CD8-positive, alpha-beta memory T cell (primary cell): ENCODE measurements around the gene CENATAC. TPM values are rescaled to one million over a fixed set of nuclear protein-coding genes. Genes with fewer than 3 reads are reported as not detected.

Experiments
- CTCF ChIA-PET: fragments of 350-600 bp; sonication (Branson Sonifier 250); formaldehyde crosslinking; loops from one replicate; lab custom pipeline; 2021; ENCODE audit warnings: antibody characterized with exemption; lab: Charles Lee
- POLR2A ChIA-PET: fragments of 350-600 bp; sonication (Branson Sonifier 250); formaldehyde crosslinking; loops from one replicate; lab custom pipeline; 2021; ENCODE audit warnings: antibody characterized with exemption; lab: Charles Lee
- DNase-seq, 5 donors: peaks; one replicate each; pipeline versions ENCODE4 v3.0.0 to v3.0.0-alpha.2; 2020 to 2022; ENCODE audit warnings: mixed read lengths in 1 of 5
- H3K27ac ChIP-seq: one replicate; pipeline ENCODE4 v1.7.0; 2013; ENCODE audit warnings: low read depth, mild to moderate bottlenecking, low read length, moderate library complexity
- H3K27me3 ChIP-seq: 2 replicates; pipeline ENCODE4 v1.7.0; 2013; ENCODE audit warnings: low read length, mild to moderate bottlenecking; ENCODE audit not compliant: insufficient read depth, poor library complexity, severe bottlenecking
- H3K36me3 ChIP-seq: 2 replicates; pipeline ENCODE4 v1.7.0; 2013; ENCODE audit warnings: mild to moderate bottlenecking, low read length, moderate library complexity; ENCODE audit not compliant: insufficient read depth
- H3K4me1 ChIP-seq: 2 replicates; pipeline ENCODE4 v1.7.0; 2013; ENCODE audit warnings: mild to moderate bottlenecking, low read length, moderate library complexity; ENCODE audit not compliant: insufficient read depth
- H3K4me3 ChIP-seq: 2 replicates; pipeline ENCODE4 v1.7.0; 2013; ENCODE audit warnings: mild to moderate bottlenecking, low read length
- H3K9me3 ChIP-seq: 2 replicates; pipeline ENCODE4 v1.7.0; 2013; ENCODE audit warnings: mild to moderate bottlenecking, low read length
- H3K27ac Mint-ChIP-seq, 8 donors: one replicate each; pipeline ENCODE4 v1.8.0; 2020 to 2021; ENCODE audit warnings: mixed read lengths in 8 of 8, mild to moderate bottlenecking in 6 of 8, inconsistent platforms in 3 of 8, moderate library complexity in 3 of 8
- H3K27me3 Mint-ChIP-seq, 2 donors: one replicate each; pipeline ENCODE4 v1.8.0; 2020 to 2021; ENCODE audit warnings: mixed read lengths in 2 of 2, mild to moderate bottlenecking in 1 of 2, moderate library complexity in 1 of 2
- H3K36me3 Mint-ChIP-seq, 3 donors: one replicate each; pipeline ENCODE4 v1.8.0; 2020 to 2021; ENCODE audit warnings: mixed read lengths in 3 of 3, inconsistent platforms in 1 of 3, mild to moderate bottlenecking in 1 of 3
- H3K4me1 Mint-ChIP-seq, 3 donors: one replicate each; pipeline ENCODE4 v1.8.0; 2020 to 2021; ENCODE audit warnings: mixed read lengths in 3 of 3, inconsistent platforms in 1 of 3, mild to moderate bottlenecking in 1 of 3
- H3K4me3 Mint-ChIP-seq, 7 donors: one replicate each; pipeline ENCODE4 v1.8.0; 2020 to 2021; ENCODE audit warnings: mixed read lengths in 7 of 7, mild to moderate bottlenecking in 6 of 7, moderate library complexity in 4 of 7, inconsistent platforms in 2 of 7
- H3K9me3 Mint-ChIP-seq, 5 donors: one replicate each; pipeline ENCODE4 v1.8.0; 2020 to 2022; ENCODE audit warnings: mixed read lengths in 5 of 5, mild to moderate bottlenecking in 3 of 5, moderate library complexity in 2 of 5, inconsistent platforms in 1 of 5
- polyA plus RNA-seq: library from polyadenylated mRNA; unstranded; fragments of 300-500 nt; fragmentation: Illumina TruSeq; gene quantifications from one replicate; pipeline ENCODE4 v1.2.3, GENCODE V29; 2021
- total RNA-seq, 2 experiments: library from RNA; stranded (reverse); gene quantifications; one replicate each; pipeline ENCODE4 v1.2.3, GENCODE V29; 2021

The CENATAC gene
- total and polyA plus RNA-seq, 3 experiments from 2014 or later, result 10.1 to 34.6 (median 29.1) TPM

DNA sequence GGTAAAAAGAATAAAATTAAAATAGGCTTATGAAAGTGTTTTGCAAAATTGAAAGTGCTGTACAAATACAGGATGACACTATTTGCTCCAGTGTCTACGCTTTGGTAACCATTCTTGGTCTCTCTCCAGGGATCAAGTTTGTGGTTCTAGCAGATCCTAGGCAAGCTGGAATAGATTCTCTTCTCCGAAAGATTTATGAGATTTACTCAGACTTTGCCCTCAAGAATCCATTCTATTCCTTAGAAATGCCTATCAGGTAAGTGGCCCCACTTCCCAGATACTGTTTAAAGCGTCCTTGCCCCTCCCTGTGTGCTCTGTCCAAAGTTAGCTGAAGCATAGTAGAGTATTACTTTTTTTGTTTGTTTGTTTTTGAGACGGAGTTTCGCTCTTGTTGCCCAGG lies 23.7 kb downstream of the CENATAC start:
- H3K4me3 Mint-ChIP-seq, result peak overlapping the region in 5 of 7 donors; percentile 20 to 79 (median 50)
- Histone ChIP-seq H3K36me3 (peaks cover 31% of the 10 kb centered on the region), H3K4me3 (no peak overlapping the region), H3K9me3 (no peaks in the 10 kb centered on the region), H3K27ac (no peak overlapping the region), H3K4me1 (peaks cover 44% of the 10 kb centered on the region), H3K27me3 (no peaks in the 10 kb centered on the region)
- H3K27me3 Mint-ChIP-seq, result peaks cover 0 to 2% of the 10 kb centered on the region in 2 donors
- no peaks in the 10 kb centered on the region for H3K9me3 Mint-ChIP-seq
- ChIA-PET CTCF (interaction anchor here (1.4 kb wide), 1 partner anchor 9 kb away, joined by 4 read pairs; the partner anchor contains the start of gene SLC37A4), POLR2A (no interaction called here)
- peaks cover 5 to 84% (median 13%) of the 10 kb centered on the region in 3 donors for H3K36me3 Mint-ChIP-seq
- H3K27ac Mint-ChIP-seq, result peak overlapping the region in 7 of 8 donors; percentile 23 to 88 (median 59)
- no peak for DNase-seq
- H3K4me1 Mint-ChIP-seq, result peaks cover 41 to 68% (median 60%) of the 10 kb centered on the region in 3 donors

- no peaks in the 10 kb centered on the region for H3K27me3 ChIP-seq
These were observed 25.8 kb downstream of the CENATAC start for GRCh38 chr11:119023741-119024140.

GRCh38 chr11:119024430-119025098 lies 26.6 kb downstream of the CENATAC start:
- POLR2A ChIA-PET, result no interaction called here
- Histone ChIP-seq H3K27me3 (no peaks in the 10 kb centered on the region), H3K9me3 (no peaks in the 10 kb centered on the region), H3K27ac (no peak overlapping the region), H3K36me3 (peaks cover 30% of the 10 kb centered on the region), H3K4me1 (peaks cover 40% of the 10 kb centered on the region), H3K4me3 (no peak overlapping the region)
- no peaks in the 10 kb centered on the region for H3K9me3 Mint-ChIP-seq
- H3K27me3 Mint-ChIP-seq, result no peaks in the 10 kb centered on the region
- H3K4me1 Mint-ChIP-seq, result peaks cover 40 to 57% (median 48%) of the 10 kb centered on the region in 3 donors
- peaks cover 5 to 66% (median 13%) of the 10 kb centered on the region in 3 donors for H3K36me3 Mint-ChIP-seq
- no peak for DNase-seq
- H3K27ac Mint-ChIP-seq, result peak overlapping the region in 7 of 8 donors; percentile 22 to 85 (median 70)
- CTCF ChIA-PET, result no interaction called here
- peak overlapping the region in 1 of 7 donors; percentile 31 for H3K4me3 Mint-ChIP-seq

More at GRCh38 chr11:119023741-119024140, 25.8 kb downstream of the CENATAC start:
- Histone ChIP-seq H3K36me3 (peaks cover 30% of the 10 kb centered on the region), H3K4me3 (no peak overlapping the region), H3K27ac (no peak overlapping the region), H3K4me1 (peaks cover 34% of the 10 kb centered on the region), H3K9me3 (no peaks in the 10 kb centered on the region)
- Mint-ChIP-seq H3K27ac (peak overlapping the region; percentile 1 to 94 (median 32)), H3K9me3 (no peaks in the 10 kb centered on the region), H3K4me3 (peak overlapping the region in 1 of 7 donors; percentile 31), H3K27me3 (no peaks in the 10 kb centered on the region), H3K4me1 (peaks cover 34 to 54% (median 48%) of the 10 kb centered on the region in 3 donors), H3K36me3 (peaks cover 5 to 70% (median 13%) of the 10 kb centered on the region in 3 donors)
- POLR2A ChIA-PET, result no interaction called here
- CTCF ChIA-PET, result interaction anchor here (1.2 kb wide), 2 partner anchors 44 to 182 kb away, joined by 3 to 5 read pairs; partner anchors contain the start of genes CBL and VPS11
- DNase-seq, result no peak

DNA sequence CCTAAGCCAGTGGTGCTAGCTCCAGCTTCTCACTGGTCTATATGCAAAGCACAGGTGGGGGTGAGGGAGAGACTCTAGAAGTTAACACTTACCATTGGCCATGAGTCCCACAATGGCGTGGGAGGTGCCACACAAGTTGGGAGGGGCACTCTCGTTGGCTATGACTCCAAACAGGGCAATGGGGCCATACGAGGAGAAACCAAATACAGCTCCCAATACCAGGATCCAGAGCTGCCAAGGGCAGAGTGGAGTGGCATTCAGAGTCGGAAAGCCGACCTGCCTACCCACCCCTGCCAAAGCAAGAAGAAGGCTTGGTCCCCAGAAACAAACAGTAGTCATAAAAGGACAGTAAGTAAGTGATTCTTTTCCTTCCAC lies 27.1 kb downstream of the CENATAC start:
- Mint-ChIP-seq H3K9me3 (no peaks in the 10 kb centered on the region), H3K27me3 (no peaks in the 10 kb centered on the region), H3K4me3 (no peak overlapping the region), H3K4me1 (peaks cover 40 to 57% (median 47%) of the 10 kb centered on the region in 3 donors), H3K27ac (peak overlapping the region in 7 of 8 donors; percentile 45 to 93 (median 70)), H3K36me3 (peaks cover 5 to 61% (median 11%) of the 10 kb centered on the region in 3 donors)
- CTCF ChIA-PET, result no interaction called here
- Histone ChIP-seq H3K9me3 (no peaks in the 10 kb centered on the region), H3K4me3 (no peak overlapping the region), H3K27me3 (no peaks in the 10 kb centered on the region), H3K36me3 (peaks cover 30% of the 10 kb centered on the region), H3K27ac (no peak overlapping the region), H3K4me1 (peaks cover 39% of the 10 kb centered on the region)
- POLR2A ChIA-PET, result no interaction called here
- no peak for DNase-seq

DNA sequence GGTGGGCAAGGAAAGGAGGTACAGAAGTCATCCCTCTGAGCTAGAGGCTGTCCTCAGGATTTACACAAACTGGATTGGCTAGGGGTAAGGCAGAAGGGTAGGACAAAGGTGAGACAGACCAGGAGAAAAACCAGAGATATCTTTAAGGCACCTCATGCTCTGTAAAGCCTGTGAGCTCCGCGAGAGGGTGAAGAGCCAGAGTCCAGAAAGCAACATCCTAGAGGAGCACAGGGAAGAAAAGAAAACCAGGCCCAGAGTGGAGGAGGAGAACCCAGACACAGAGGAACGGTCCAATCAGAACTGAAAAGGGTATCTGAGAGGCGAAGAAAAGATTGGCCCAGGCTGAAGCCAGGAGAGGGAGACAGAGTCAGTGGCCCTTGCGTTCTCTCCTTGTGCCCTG lies 27.6 kb downstream of the CENATAC start:
- Mint-ChIP-seq H3K4me3 (peak overlapping the region in 1 of 7 donors; percentile 18), H3K36me3 (peaks cover 5 to 57% (median 10%) of the 10 kb centered on the region in 3 donors), H3K4me1 (peaks cover 36 to 53% (median 43%) of the 10 kb centered on the region in 3 donors), H3K9me3 (no peaks in the 10 kb centered on the region), H3K27me3 (no peaks in the 10 kb centered on the region), H3K27ac (peak overlapping the region in 7 of 8 donors; percentile 45 to 93 (median 75))
- POLR2A ChIA-PET, result no interaction called here
- H3K4me1 ChIP-seq, result peaks cover 36% of the 10 kb centered on the region
- H3K36me3 ChIP-seq, result peaks cover 30% of the 10 kb centered on the region
- H3K27ac ChIP-seq, result no peak overlapping the region
- DNase-seq, result no peak
- no peaks in the 10 kb centered on the region for H3K9me3 ChIP-seq
- no peak overlapping the region for H3K4me3 ChIP-seq
- no peaks in the 10 kb centered on the region for H3K27me3 ChIP-seq
- CTCF ChIA-PET, result no interaction called here

GRCh38 chr11:119025978-119026766 lies 28.2 kb downstream of the CENATAC start:
- Mint-ChIP-seq H3K4me3 (peak overlapping the region in 1 of 7 donors; percentile 18), H3K36me3 (peaks cover 5 to 55% (median 10%) of the 10 kb centered on the region in 3 donors), H3K4me1 (peaks cover 35 to 54% (median 41%) of the 10 kb centered on the region in 3 donors), H3K27ac (peak overlapping the region in 2 of 8 donors; percentile 54 to 66), H3K27me3 (no peaks in the 10 kb centered on the region), H3K9me3 (no peaks in the 10 kb centered on the region)
- H3K9me3 ChIP-seq, result no peaks in the 10 kb centered on the region
- ChIA-PET CTCF (no interaction called here), POLR2A (interaction anchor here (0.6 kb wide), 1 partner anchor 187 kb away, joined by 4 read pairs; no protein-coding TSS in a partner anchor)
- no peak for DNase-seq
- no peak overlapping the region for H3K4me3 ChIP-seq
- H3K27ac ChIP-seq, result no peak overlapping the region
- no peaks in the 10 kb centered on the region for H3K27me3 ChIP-seq
- H3K4me1 ChIP-seq, result peaks cover 35% of the 10 kb centered on the region
- peaks cover 28% of the 10 kb centered on the region for H3K36me3 ChIP-seq

DNA sequence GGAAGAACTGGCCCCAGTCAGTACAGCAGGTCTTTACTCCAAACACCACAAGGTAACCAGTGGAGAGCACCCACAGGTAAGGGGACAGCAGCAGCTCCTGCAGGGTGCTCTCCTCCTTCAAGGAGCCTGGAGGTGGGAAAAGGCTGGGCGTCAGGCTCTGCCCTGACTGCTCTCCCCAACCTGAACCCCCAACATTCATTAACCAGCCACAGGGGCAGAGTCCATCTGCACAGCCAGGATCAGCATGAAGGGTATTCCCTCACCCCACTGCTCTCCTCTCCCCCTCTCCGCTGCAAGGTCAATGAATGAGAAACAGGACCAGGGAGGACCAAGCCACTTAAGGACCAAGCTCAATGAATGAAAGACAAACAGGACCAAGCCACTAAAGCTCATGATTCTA lies 29.0 kb downstream of the CENATAC start:
- peaks cover 0 to 47% (median 10%) of the 10 kb centered on the region in 3 donors for H3K36me3 Mint-ChIP-seq
- peak overlapping the region in 1 of 7 donors; percentile 52 for H3K4me3 Mint-ChIP-seq
- H3K4me3 ChIP-seq, result no peak overlapping the region
- peaks cover 28% of the 10 kb centered on the region for H3K4me1 ChIP-seq
- H3K27ac ChIP-seq, result no peak overlapping the region
- peaks cover 21% of the 10 kb centered on the region for H3K36me3 ChIP-seq
- no peak for DNase-seq
- POLR2A ChIA-PET, result interaction anchor here (0.5 kb wide), 1 partner anchor 96 kb away, joined by 7 read pairs; no protein-coding TSS in a partner anchor
- CTCF ChIA-PET, result no interaction called here
- no peaks in the 10 kb centered on the region for H3K9me3 ChIP-seq
- peaks cover 30 to 46% (median 34%) of the 10 kb centered on the region in 3 donors for H3K4me1 Mint-ChIP-seq
- no peaks in the 10 kb centered on the region for H3K27me3 ChIP-seq
- H3K27me3 Mint-ChIP-seq, result no peaks in the 10 kb centered on the region
- H3K9me3 Mint-ChIP-seq, result no peaks in the 10 kb centered on the region
- H3K27ac Mint-ChIP-seq, result peak overlapping the region in 6 of 8 donors; percentile 46 to 73 (median 53)
